Erythroblast (primary cell): ENCODE results near the gene ALDH4A1.

Experiments
- DNase-seq, 2 experiments: peaks; one replicate each; lab custom pipeline; 2025; lab: John Stamatoyannopoulos, UW
- GATA1 ChIP-seq: IDR thresholded peaks from 2 replicates; pipeline ENCODE4 v1.6.1; 2011; ENCODE audit warnings: low read depth, mild to moderate bottlenecking, control low read depth, low read length, moderate library complexity
- POLR2A ChIP-seq: IDR thresholded peaks from 2 replicates; pipeline ENCODE4 v1.6.1; 2011; ENCODE audit warnings: mild to moderate bottlenecking, low read length

Gene ALDH4A1

DNA sequence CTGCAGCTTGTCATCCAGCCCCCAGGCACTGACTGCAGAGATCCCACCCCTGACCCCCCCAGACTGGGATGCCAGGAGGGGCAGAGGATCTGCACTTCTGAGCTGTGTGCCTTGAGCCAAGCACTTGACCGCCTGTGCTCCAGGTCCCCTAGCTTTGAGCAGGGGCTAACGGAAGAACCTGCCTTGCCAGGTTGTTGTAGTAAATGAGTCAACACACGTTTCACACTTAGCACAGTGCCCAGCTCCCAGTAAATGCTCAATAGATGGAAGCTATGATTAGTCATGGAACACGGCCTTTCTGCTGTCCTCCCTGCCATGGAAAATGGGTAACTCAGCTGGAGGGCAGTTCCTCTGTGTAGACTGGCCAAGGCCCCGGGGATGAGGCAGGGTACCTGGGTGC lies 30.0 kb upstream of the ALDH4A1 start:
- DNase-seq = no peak
- TF ChIP-seq GATA1 = no peak
- TF ChIP-seq POLR2A = no peak

DNA sequence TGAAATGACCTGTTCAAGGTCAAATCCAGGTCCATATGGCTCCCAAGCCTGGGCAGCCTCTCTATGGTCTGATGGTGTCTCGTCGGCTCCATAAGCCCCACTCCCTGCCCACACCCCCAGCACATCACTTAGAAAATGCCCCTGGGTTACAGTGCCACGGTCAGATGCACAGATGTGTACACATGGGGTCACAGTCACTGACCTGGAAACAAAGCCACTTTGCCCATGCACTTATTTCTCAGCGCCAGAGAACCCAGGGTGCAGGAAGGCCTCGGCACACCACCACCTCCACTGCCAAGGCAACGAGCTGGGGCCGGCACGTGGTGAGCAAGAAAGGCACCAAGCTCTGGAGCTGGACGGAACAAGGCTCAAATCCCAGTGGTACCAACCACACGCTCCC lies 29.4 kb upstream of the ALDH4A1 start:
- no peak for DNase-seq
- no peak for TF ChIP-seq GATA1
- no peak for TF ChIP-seq POLR2A

DNA sequence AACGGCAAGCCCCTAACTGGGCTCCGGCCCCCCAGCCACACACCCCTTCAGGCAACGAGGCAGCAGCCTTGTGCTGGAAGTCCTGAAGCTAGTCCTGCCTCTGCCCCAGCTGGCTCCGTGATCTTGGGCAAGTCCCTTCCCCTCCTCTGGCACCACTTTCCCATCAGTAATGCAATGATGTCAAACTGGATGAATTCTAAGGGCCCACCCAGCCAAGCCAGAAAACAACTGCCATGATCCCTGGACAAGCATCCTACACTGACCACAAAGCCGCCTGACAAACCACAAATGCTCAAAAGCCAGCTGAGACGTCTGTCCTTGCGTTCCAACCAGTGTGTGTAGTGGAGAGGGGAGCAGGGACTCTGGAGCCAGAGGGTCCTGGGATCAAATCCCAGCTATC lies 27.3 kb upstream of the ALDH4A1 start:
- no peak for DNase-seq

DNA sequence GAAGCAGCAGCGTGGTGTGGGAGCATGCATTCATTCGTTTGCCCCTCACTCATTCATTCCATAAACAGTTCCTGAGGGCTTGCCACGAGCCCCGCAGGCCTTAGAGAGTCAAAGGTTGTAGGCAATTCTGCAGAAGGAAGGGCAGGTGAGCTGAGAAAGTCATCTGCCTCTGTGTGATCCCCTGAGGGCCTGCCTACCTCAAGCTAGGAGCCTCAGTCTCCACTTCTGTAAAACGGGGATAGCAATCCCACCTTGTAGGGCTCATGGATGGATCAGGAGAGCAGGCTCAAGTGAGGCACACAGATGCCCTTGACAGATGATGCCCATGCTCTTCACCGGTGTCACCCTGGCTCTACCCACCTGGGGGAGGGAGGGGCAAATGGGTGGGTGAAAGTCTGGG lies 26.6 kb upstream of the ALDH4A1 start:
- no peak for TF ChIP-seq POLR2A
- no peak for TF ChIP-seq GATA1

More for the DNA sequence above, 27.3 kb upstream of the ALDH4A1 start:
- no peak for TF ChIP-seq GATA1
- TF ChIP-seq POLR2A = no peak

DNA sequence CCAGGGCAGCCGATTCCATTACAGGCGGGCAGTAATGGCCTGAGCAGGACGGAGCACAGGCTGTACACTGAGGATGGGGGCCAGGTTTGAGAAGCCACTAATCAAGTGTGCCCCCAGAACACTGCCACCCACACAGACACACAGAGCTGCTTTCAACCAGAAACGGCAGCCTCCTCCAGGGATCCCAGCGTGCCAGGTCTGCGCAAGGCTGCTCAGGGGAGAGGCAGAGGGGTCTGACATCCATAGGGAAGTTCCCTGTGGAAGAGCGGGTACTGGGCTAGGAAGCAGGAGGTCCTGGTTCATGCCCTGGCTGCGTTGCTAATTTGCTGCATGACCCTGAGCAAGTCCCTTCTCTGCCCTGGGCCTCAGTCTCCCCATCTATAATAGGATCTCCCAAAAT lies 26.1 kb upstream of the ALDH4A1 start:
- TF ChIP-seq POLR2A (no peak), GATA1 (no peak)
- no peak for DNase-seq

More for the DNA sequence above, 26.6 kb upstream of the ALDH4A1 start:
- DNase-seq = no peak

DNA sequence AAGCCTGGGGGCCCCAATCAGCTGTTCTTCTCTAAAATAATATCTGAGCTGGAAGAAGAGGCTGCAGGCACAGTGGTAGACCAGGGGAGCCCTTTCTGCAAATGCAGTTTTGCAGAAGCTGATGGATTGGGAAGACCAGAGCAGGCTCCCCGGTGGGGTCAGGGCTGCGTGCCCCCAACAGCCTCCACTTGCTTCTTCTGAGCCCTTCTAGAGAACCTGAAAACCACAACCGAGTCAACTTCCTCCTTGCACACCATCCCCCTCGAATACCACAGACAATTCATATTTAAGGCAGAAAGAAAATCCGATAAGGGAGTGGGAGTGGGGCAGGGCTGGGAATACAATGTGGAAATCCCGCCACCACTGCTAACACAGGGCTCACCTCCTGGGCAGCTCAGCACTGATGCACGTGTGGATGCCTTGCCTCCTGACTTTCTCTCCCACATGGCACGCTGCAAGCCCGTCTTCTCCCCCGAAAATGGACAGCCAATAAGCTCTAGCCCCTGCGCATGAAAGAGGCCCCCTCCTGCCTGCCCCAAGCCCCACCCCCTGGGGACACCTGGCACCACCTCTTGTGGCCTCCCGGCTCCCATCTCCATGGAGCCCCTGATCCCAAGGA lies 25.4 kb upstream of the ALDH4A1 start:
- no peak for DNase-seq

DNA sequence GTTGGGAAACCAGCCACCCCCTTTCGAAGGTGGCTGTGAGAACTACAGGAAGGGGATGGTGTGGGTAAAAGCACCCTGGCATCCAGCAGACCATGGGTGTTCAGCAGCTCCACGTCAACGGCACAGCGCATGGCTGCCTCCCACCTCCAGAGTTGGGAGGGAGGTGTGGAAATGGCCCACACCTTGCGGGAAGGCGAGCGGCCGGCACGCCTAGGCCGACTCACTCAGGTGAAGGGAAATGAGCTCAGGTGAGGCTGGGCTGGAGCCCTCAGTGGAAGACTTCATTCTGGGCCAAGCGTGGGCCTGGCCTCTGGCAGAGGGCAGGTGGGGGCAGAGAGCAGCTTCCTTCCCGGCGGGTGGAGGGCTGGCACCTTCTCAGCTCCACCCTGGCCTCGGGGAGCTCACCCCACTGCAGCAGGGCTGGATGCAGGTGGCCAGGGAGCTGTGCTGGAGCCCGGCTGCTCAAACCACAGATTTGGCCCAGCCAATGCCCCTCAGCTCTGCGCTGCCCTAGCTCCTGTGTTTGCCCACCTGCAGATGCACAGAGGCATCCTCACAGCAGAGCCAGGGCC lies 24.8 kb upstream of the ALDH4A1 start:
- no peak for DNase-seq
- TF ChIP-seq GATA1 = no peak
- no peak for TF ChIP-seq POLR2A

More for the DNA sequence above, 25.4 kb upstream of the ALDH4A1 start:
- TF ChIP-seq GATA1 (no peak), POLR2A (no peak)

DNA sequence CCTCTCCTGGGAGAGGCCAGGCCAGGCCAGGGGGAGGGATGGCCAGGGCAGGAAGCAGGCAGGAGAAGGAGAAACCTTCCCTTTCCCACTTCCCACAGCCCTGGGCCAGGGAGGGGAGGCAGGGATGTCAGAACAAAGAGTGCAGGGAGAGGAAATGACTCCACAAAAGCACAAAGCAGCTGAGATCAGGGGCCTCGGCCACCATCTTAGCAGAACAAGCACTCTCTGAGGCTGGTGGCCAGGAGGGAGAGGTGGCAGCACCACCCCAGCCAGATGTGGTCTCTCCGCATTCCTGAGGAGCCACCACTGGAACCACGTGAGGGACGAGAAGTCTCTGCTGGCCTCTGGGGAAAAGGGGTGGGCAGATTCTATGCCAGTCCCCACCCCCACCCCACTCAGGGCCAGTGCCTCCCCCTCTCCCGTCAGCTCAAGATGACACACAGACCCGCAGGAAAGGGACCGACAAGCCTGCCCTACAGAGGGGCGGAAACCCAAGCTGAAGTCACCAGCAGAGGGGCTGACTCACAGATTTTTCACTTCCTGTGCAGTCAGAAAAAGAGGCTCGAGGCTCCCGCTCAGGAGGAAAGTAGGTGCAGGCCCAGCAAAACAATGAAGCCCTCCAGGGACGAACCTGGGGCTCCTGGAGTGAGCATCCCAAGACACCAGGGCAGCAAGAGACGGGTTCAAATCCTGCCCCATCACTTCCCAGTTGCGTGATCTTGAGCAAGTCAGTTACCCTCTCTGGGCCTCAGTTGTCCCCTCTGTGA lies 24.1 kb upstream of the ALDH4A1 start:
- peak in 1 of 2 experiments; percentile 4 for DNase-seq
- TF ChIP-seq POLR2A (no peak), GATA1 (no peak)

DNA sequence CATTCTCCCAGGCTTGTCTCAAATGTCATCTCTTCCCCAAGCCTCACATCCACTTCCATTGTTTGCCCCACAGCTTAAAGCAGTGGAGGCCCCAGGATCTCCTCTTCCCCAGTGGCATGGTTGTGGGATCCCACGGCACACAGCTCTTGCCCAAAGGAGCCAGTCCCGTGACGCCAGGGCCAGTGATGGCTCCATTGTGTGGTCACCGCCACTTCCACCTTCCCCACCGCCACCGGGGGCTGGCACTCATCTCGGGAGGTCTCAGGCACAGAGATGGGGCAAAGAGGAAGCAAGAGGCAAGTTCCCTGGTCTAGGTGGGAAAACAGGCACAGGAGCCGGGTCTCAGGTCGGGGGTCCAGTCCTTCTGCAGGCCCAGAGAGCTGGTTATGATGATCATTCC lies 22.9 kb upstream of the ALDH4A1 start:
- DNase-seq = no peak
- TF ChIP-seq GATA1 (no peak), POLR2A (no peak)

DNA sequence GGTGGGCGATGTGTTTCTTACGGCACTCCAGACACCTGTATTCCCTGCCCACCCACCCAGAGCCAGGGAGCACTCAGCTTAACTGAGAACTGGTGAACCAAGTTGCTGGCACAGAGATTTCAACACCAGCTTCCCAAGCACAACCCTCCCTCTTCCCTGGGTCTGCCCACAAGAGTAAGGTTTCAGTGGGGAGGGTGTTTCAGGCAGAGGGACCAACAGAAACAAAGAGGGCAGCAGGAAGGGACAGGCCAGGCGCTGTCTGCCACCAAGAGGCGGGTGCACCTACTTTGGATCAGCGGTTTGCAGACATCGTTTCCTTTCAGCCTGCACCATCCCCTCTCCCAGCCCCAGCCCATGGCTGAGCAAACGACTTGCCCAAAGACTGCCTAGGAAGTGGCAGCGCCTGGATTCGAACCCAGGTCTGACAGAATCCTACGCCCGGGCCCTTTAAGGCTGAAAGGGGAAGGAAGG lies 21.9 kb upstream of the ALDH4A1 start:
- DNase-seq = no peak
- TF ChIP-seq POLR2A (no peak), GATA1 (no peak)

DNA sequence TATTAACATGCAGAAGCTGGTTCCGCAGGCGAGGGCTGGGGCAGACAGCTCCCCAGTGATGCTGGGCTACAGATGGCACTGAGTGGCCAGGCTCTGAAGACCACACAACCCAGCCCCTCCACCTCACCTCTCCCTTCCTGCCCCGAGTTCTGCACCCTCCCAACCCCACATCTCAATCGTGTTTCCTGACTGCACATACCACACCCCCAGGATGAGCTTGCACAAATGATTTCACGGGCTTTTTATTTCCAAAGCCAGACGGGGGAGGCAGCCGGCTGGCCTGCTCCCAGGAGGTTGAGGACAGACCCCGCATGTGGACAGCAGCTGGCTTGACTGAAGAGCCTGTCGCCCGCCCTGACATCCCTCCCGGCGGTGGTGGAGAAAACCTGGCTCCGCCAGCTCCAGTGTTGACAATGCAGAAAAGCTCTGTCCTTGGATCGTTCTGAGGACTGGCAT lies 21.4 kb upstream of the ALDH4A1 start:
- TF ChIP-seq GATA1 (no peak), POLR2A (no peak)
- no peak for DNase-seq

DNA sequence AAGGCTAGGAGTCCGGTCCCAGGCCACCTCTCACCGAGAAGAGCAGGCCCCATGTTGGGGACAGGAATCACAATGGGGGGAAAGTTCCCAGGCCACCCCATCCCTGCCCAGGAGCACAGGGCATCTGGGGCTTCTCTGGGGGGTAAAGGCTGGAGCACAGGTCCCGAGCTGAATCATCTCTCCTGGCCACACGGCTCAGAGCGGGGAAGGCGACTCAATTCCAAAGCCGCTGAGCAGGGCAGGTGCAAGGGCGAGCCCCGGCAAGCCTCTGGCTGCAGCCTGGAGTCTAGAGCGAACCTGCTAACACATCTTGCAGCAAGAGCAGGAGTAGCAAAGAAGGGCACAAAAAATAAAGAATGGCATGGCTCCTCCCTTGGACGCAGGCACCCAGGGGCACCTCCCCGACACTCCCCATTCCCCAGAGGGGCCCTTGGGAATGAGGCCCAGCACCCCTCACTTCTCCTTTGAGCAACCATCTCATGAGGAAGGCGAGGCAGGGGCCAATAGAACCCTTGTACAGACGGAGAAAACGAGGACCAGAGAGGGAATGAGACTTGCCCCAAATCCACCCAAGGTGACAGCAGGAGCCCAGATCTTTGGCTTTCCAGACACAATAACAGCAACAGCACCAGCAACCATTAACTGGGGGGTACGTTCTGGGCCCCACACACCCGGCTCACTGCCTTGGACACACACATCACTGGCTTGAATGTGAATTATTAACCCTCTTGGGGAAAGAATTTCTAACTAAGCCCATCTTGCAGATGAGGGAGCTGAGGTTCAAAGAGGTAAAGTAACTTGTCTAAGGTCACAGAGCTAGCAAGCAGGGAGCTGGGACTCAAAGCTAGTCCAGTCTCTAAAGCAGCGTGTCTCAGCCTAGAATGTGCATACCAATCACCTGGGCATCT lies 20.7 kb upstream of the ALDH4A1 start:
- TF ChIP-seq POLR2A = no peak
- no peak for TF ChIP-seq GATA1
- DNase-seq = no peak

DNA sequence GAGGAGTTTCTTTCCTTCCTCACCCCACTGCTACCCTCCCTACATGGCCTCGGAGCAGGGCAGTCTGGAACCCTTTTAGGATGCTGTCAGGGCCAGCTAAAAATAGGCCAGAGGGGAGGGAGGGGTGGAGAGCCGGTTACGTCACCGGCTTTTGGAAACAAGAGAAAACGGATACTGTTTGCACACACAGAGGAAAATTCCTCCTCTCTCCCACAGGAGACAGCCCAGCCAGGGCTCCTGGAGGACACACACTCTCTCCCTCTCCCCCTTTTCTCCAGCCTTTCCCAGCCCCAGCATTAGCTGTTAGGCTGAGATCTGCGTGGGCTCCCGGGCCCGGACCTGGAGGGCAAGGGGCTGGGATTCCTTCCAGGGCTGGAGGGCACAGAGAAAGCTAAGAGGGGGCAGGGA lies 20.0 kb upstream of the ALDH4A1 start:
- DNase-seq = no peak
- TF ChIP-seq GATA1 (no peak), POLR2A (no peak)
